ENCODE data around the gene ANTXRL. TPM values are rescaled to one million over a fixed set of nuclear protein-coding genes. Genes with fewer than 3 reads are reported as not detected.

The ANTXRL gene
- not detected in 2 replicates for total RNA-seq

DNA sequence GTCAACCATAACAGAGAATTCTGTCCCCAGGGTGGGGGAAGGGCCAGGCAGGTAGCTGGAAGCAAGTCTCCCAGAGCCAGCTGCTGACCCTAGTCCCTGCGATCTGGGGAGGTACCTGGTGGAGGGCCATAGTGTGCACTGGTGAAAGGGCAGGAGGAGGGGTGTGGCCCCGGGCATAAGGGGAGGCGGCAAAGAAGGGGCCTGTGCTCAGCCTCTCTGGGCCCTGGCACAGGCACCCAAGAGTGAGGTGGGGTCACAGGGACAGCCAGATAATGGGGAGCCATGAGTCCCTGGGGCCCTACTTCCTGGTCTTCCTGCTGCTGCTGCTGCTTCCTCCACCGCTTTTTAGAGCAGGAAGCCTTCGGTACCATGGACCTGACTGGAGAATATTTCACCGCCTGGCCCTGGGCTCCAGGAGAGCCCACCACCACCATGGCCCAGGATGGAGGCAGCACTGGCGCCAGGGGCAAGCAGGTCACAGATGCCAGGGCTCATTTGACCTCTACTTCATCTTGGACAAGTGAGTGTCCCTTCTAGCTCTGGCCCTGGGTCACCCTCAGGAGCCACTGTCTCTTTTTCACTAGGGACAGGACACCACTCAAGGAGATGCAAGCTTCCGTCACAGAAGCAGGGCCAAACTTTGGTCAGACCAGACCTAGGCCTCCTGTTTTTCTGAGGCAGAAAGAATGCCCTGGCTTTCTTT is at the start of gene ANTXRL:
Gene ANTXRL (plus strand): TSS at position 7 of the 703 bp plus-strand sequence. CDS start 266 bp downstream, at position 273.

DNA sequence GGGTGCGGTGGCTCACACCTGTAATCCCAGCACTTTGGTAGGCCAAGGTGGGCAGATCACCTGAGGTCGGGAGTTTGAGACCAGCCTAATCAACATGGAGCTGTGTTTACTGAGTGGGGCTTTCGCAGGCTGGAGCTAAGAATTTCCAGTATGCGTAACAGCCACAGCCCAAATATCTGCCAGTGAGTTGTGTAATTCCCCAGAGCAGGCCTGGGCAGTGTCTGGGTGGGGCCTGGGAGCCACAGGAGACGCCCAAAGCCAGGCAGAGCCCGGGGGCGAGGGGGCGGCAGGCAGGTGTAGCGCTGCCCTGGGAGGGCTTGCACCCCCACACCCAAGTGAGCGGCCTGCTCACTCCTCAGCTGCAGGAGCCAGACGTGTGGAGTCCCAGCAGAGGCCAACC is 88.6 kb downstream of the ANTXRL start, which contains the start of gene ANXA8L1:
Gene ANXA8L1 (plus strand): TSS at position 371 of the 400 bp plus-strand sequence. CDS start 76 bp downstream, outside the sequence.

Other genes starting within 250 kb of the ANTXRL start
- not detected in 2 replicates for gene MSMB, start 240.7 kb upstream of the ANTXRL start, total RNA-seq
- 4.2 and 5.3 TPM in 2 replicates for gene ANXA8L1, start 88.8 kb downstream of the ANTXRL start, total RNA-seq
- gene NPY4R, start 179.0 kb downstream of the ANTXRL start, total RNA-seq = 0.13 and 2.4 TPM in 2 replicates